ENCODE data around the gene TBRG1. TPM values are rescaled to one million over a fixed set of nuclear protein-coding genes. Genes with fewer than 3 reads are reported as not detected.

The TBRG1 gene, protein sequence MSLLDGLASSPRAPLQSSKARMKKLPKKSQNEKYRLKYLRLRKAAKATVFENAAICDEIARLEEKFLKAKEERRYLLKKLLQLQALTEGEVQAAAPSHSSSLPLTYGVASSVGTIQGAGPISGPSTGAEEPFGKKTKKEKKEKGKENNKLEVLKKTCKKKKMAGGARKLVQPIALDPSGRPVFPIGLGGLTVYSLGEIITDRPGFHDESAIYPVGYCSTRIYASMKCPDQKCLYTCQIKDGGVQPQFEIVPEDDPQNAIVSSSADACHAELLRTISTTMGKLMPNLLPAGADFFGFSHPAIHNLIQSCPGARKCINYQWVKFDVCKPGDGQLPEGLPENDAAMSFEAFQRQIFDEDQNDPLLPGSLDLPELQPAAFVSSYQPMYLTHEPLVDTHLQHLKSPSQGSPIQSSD
- total RNA-seq: 22.2 and 32.4 TPM in 2 replicates

DNA sequence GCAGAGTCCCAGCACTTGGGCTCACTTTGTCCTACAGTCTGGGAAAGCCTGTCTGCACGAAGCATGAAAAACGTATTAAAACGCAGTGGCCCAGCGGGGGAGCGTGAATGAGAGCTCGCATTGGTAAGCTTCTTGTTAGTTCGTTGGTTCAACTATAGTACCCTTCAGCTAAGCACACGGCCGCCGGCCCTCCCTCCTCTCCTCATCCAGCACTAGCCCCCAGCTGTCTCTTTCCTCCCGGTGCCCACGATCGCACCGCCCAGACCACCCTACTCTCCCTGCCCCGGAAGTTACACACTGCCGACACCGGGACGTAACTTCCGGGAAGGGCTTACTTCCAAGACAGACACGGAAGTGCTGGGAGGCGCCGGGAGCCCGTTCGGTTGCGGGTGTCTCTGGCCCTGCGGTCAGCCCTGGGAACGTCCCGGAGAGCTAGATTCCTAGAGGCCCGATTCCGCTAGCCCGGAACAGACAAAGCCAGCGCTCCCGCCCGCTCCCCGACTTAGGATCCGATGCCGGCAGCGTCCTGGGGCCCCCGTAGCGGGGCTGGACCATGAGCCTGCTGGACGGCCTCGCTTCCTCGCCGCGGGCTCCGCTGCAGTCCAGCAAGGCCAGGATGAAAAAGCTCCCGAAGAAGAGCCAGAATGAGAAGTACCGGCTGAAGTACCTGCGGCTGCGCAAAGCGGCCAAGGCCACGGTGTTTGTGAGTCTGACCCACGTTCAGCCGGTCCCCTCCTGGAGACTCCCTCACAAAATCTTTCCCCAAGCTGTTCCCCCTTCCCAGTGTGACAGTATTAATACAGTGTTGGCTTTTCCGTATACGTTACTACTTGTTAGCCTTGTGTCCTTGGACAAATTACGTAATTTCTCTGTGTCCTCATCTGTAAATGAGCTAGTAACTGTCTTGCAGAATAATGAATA lies at the start of gene TBRG1:
TBRG1 (plus strand) TSS at position 334 of the 921 bp plus-strand sequence; CDS start at position 554, 220 bp downstream.

DNA sequence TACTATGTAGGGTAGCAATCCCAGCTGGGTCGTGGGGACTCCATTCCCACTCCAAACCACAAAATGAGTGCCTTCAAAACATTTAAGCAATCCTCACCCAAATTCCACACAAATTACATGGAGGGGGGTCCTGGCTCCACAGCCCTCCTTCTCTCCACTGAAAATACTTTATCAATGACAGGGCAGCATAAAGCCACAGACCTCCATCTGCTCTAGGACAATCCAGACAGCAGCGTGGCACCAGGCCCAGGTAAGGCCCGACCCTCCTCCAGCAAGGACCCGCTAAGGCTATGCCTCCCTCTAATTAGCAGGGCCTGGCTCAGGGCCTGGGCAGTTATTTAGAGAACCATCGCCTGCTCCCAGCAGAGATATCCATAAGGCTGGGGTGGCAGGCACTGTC lies 11.6 kb upstream of the TBRG1 start, which contains the start of gene PANX3:
PANX3 (plus strand) TSS at position 365 of the 400 bp plus-strand sequence. CDS start 129 bp downstream, outside the sequence.

DNA sequence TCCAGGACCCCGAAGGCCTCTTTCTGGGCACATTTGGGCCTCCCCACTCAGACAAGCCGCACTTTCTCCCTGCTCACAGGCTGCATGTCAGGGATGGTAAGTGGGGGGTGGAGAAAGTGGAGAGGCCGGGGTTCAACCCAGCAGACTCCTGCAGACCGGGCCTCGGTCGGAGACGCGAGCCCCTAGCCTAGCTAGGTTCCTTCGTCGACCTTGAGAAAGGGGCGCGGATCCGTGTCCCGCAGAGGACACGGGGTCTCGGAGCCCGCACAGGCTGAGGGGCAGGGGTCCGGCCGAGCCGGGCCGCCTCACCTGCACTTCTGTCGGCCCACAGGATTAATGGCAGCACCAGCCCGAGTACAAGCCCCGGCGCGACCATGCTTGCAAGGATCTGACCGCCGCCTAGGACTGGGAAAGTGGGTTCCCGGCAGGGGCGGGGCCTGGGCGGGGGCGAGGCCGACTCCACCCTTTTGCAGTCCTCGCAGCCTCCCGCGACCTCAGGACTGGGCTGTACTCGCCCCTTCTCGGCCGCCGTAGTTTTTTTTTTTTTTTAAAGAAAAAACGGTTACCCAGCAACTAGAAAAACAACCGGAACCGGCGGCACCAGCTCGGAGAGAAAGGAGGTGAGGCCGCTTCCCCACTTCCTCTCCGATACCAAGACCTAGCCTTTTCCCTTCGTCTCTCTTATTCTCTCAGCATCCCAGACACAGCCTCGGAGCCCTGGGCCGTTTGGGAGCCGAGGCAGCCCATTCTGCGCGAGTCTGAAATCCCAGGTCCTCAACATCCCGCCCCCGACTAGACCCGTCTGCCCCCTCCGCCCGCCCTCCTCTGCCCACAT lies 50.9 kb downstream of the TBRG1 start, which contains the start of the genes SIAE and SPA17:
SIAE (minus strand) TSS at position 407 of the 835 bp plus-strand sequence; CDS start at position 376, 31 bp downstream.
SPA17 (plus strand) TSS at position 572 of the 835 bp plus-strand sequence. CDS start 1,361 bp downstream, outside the sequence.

Other genes starting within 250 kb of the TBRG1 start
- gene OR8B2, start 238.4 kb upstream of the TBRG1 start, total RNA-seq: not detected in 2 replicates
- gene OR8B3, start 223.8 kb upstream of the TBRG1 start, total RNA-seq: not detected in 2 replicates
- gene OR8B4, start 198.0 kb upstream of the TBRG1 start, total RNA-seq: not detected in 2 replicates
- not detected in 2 replicates for gene OR8B8, start 177.2 kb upstream of the TBRG1 start, total RNA-seq
- not detected in 2 replicates for gene OR8B12, start 79.2 kb upstream of the TBRG1 start, total RNA-seq
- gene OR8A1, start 52.9 kb upstream of the TBRG1 start, total RNA-seq: not detected in 2 replicates
- gene PANX3, start 11.4 kb upstream of the TBRG1 start, total RNA-seq: not detected in 2 replicates
- 10.2 and 21.5 TPM in 2 replicates for gene SIAE, start 50.9 kb downstream of the TBRG1 start, total RNA-seq
- 17.1 and 26.1 TPM in 2 replicates for gene SPA17, start 51.0 kb downstream of the TBRG1 start, total RNA-seq
- 0.37 and 1.5 TPM in 2 replicates for gene NRGN, start 117.1 kb downstream of the TBRG1 start, total RNA-seq
- 0.22 and 0.50 TPM in 2 replicates for gene VSIG2, start 129.4 kb downstream of the TBRG1 start, total RNA-seq
- gene ESAM, start 139.4 kb downstream of the TBRG1 start, total RNA-seq: 0.62 and 0.89 TPM in 2 replicates
- gene MSANTD2, start 177.5 kb downstream of the TBRG1 start, total RNA-seq: 8.5 and 12.3 TPM in 2 replicates
- gene ROBO3, start 242.6 kb downstream of the TBRG1 start, total RNA-seq: 9.1 and 13.4 TPM in 2 replicates